Adrenal gland (tissue), 5 donors: Measurements from ENCODE around the gene LIG1.

ENCODE experiments used
- CTCF ChIP-seq, 6 experiments: fragments of 450-650 bp in 4 of 6; fragments of 200-600 bp in 2 of 6; sonication (generic) in 1 of 6; IDR thresholded peaks; 1 replicate in 5 of 6; 2 replicates in 1 of 6; pipeline versions ENCODE4 v1.5.1 to v1.8.0; 2016 to 2021; ENCODE audit warnings: antibody characterized with exemption in 6 of 6, mild to moderate bottlenecking in 2 of 6, moderate library complexity in 1 of 6
- POLR2A ChIP-seq, 2 donors: fragments of 450-650 bp; IDR thresholded peaks; one replicate each; pipeline ENCODE4 v1.6.1; 2017; ENCODE audit warnings: antibody characterized with exemption in 2 of 2, mild to moderate bottlenecking in 2 of 2, moderate library complexity in 1 of 2
- donor health status: DM: no; HTN: no; CAD: no.

GRCh38 chr19:48174445-48175030 is 4.4 kb upstream of the LIG1 start:
- TF ChIP-seq POLR2A (IDR thresholded peaks at IDR 0.05), result no peak
- TF ChIP-seq CTCF (IDR thresholded peaks at IDR 0.05), result no peak
